Measurements from ENCODE around the gene LFNG. TPM values are rescaled to one million over a fixed set of nuclear protein-coding genes. Genes with fewer than 3 reads are reported as not detected.

Gene LFNG
- total and polyA plus RNA-seq, 9 of the 15 experiments (the other 6 are each of a cell fraction or from before 2014, with no cell fraction given): 0.03 to 0.89 (median 0.25) TPM; not detected in 1

DNA sequence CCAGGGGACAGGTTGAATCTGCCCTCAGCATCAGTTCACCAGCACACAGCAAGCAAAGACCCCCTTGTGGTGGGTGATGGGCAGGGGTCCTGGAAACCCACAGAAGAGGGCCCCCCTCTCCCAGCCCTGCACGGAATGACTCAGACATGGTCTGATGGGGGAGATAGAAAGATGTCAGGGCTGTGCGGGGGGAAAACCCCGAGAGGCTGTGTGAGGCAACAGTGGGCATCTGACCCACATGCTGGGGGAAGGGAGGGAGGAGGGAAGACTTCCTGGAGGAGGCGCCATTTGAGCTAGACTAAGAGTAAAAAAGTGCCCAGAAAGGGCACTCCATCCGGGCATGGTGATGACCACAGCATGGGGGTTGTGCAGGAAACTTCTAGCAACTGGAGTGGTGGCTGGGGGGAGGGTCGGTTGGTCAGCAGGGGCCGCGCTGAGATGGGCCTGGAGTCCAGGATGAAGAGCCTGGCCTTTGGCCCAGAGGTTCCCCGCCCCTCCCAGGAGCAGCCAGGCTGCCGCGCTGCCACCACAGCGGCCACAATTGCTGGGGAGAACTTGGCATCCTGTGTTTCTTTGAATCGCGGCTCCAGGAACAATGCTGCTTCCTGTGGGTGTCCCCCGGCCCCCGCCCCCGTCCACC, 2.5 kb downstream of the LFNG start:
- DNase-seq (ENCODE audit: extremely low read depth in 1 of 4, low spot score in 3 of 4) (no peak), ATAC-seq (no peak), FAIRE-seq (no peak)
- CTCF ChIA-PET (ENCODE audit: low intra/inter-chr PET ratio): no interaction called here
- in situ Hi-C loops (cut with MboI) (no loop called here), intact Hi-C loops (cut with micrococcal nuclease) (no loop called here)
- BruUV-seq (replicated peaks): no TSS peak
- H3K9me1 ChIP-seq (ENCODE audit: control insufficient read depth, insufficient read depth, low read length): no peaks in the 10 kb centered on the region
- H3K9ac ChIP-seq (ENCODE audit: insufficient read depth in 1 of 2, low read depth in 2 of 2, low read length in 2 of 2): no peak overlapping the region
- peaks cover 0 to 90% of the 10 kb centered on the region in 2 experiments for H3K4me1 ChIP-seq (replicated peaks in 1 of 2; ENCODE audit: control insufficient read depth in 2 of 2, insufficient read depth in 2 of 2, low read length in 2 of 2)
- no peak overlapping the region for H3K4me3 ChIP-seq
- no peaks in the 10 kb centered on the region for H3K36me3 ChIP-seq (ENCODE audit: control insufficient read depth, insufficient read depth, low read length)
- no peak overlapping the region for H3K4me2 ChIP-seq (ENCODE audit: insufficient read depth, low read length)
- no peak overlapping the region for H3K27ac ChIP-seq (ENCODE audit: extremely low read depth, low read depth, low read length)
- peaks cover 4% of the 10 kb centered on the region for H4K20me1 ChIP-seq (replicated peaks; ENCODE audit: control insufficient read depth, insufficient read depth, low read length)
- H3K79me2 ChIP-seq (ENCODE audit: control insufficient read depth, insufficient read depth, low read length): no peaks in the 10 kb centered on the region
- no peaks in the 10 kb centered on the region for H3K9me3 ChIP-seq (replicated peaks; ENCODE audit: control insufficient read depth, insufficient read depth, low read depth, low read length)
- WGBS (ENCODE audit: insufficient coverage, low coverage, missing lambda C conversion rate): 6% methylated on average over 14 of the region's 17 CpGs
- H2AFZ ChIP-seq (ENCODE audit: low read depth, low read length): no peak overlapping the region
- H3K27me3 ChIP-seq (ENCODE audit: control insufficient read depth in 2 of 2, insufficient read depth in 2 of 2, low read length in 2 of 2): peaks cover 0 to 23% of the 10 kb centered on the region in 2 experiments; a peak in 2 of 5 replicates
- POLR2A ChIA-PET: no interaction called here
- TF ChIP-seq ZNF436 (CRISPR knock-in tag; IDR thresholded peaks at IDR 0.05) (0 out of 2 replicates have a peak, but pooled peaks have one; percentile 16), YBX1 (IDR thresholded peaks at IDR 0.05) (no peak), SIN3B (IDR thresholded peaks at IDR 0.05; ENCODE audit: low read depth) (no peak), RBM25 (IDR thresholded peaks at IDR 0.05; ENCODE audit: low read depth, low read length, severe bottlenecking) (peak; percentile 27), ZNF696 (CRISPR knock-in tag; conservative IDR thresholded peaks at IDR 0.05) (no peak), KDM1A (IDR thresholded peaks at IDR 0.05) (0 out of 4 replicates have a peak, but pooled peaks of 1 of the 2 experiments have one; percentile 21), RBM15 (IDR thresholded peaks at IDR 0.05; ENCODE audit: insufficient read depth, low read length) (no peak), ZNF77 (CRISPR knock-in tag; IDR thresholded peaks at IDR 0.05) (no peak), AFF4 (CRISPR knock-in tag; IDR thresholded peaks at IDR 0.05) (no peak), SMAD2 (IDR thresholded peaks at IDR 0.05; ENCODE audit: low read depth, low read length) (no peak), PTBP1 (IDR thresholded peaks at IDR 0.05; ENCODE audit: low read depth, low read length) (0 out of 2 replicates have a peak, but pooled peaks have one; percentile 45), TRIM28 (IDR thresholded peaks at IDR 0.05) (no peak)
- TF ChIP-seq, protein P1, sequence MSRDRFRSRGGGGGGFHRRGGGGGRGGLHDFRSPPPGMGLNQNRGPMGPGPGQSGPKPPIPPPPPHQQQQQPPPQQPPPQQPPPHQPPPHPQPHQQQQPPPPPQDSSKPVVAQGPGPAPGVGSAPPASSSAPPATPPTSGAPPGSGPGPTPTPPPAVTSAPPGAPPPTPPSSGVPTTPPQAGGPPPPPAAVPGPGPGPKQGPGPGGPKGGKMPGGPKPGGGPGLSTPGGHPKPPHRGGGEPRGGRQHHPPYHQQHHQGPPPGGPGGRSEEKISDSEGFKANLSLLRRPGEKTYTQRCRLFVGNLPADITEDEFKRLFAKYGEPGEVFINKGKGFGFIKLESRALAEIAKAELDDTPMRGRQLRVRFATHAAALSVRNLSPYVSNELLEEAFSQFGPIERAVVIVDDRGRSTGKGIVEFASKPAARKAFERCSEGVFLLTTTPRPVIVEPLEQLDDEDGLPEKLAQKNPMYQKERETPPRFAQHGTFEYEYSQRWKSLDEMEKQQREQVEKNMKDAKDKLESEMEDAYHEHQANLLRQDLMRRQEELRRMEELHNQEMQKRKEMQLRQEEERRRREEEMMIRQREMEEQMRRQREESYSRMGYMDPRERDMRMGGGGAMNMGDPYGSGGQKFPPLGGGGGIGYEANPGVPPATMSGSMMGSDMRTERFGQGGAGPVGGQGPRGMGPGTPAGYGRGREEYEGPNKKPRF (IDR thresholded peaks at IDR 0.05; ENCODE audit: low read depth, low read length): no peak
- TF ChIP-seq, protein P2, sequence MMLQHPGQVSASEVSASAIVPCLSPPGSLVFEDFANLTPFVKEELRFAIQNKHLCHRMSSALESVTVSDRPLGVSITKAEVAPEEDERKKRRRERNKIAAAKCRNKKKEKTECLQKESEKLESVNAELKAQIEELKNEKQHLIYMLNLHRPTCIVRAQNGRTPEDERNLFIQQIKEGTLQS (IDR thresholded peaks at IDR 0.05): peak; percentile 24
- TF ChIP-seq, protein P2 (CRISPR knock-in tag; conservative IDR thresholded peaks at IDR 0.05): no peak
